Type B pancreatic cell (in vitro differentiated cells): ENCODE data around the gene DIP2B. TPM values are rescaled to one million over a fixed set of nuclear protein-coding genes. Genes with fewer than 3 reads are reported as not detected.

Source experiments
- DNase-seq: peaks from one replicate; pipeline ENCODE4 v3.0.0; 2021; ENCODE audit warnings: mixed read lengths; ENCODE audit not compliant: unreplicated experiment; ENCODE audit errors: extremely low spot score
- H3K27ac Mint-ChIP-seq: 2 replicates; pipeline ENCODE4 v1.8.0; 2021; ENCODE audit warnings: mild to moderate bottlenecking, mixed read lengths
- H3K27me3 Mint-ChIP-seq: 2 replicates; pipeline ENCODE4 v1.8.0; 2021; ENCODE audit warnings: mixed read lengths
- H3K36me3 Mint-ChIP-seq: 2 replicates; pipeline ENCODE4 v1.8.0; 2021; ENCODE audit warnings: mixed read lengths
- H3K4me1 Mint-ChIP-seq: one replicate; pipeline ENCODE4 v1.8.0; 2021; ENCODE audit warnings: mixed read lengths; ENCODE audit not compliant: unreplicated experiment
- H3K4me3 Mint-ChIP-seq: 2 replicates; pipeline ENCODE4 v1.8.0; 2021; ENCODE audit warnings: mild to moderate bottlenecking, mixed read lengths
- H3K9me3 Mint-ChIP-seq: 2 replicates; pipeline ENCODE4 v1.8.0; 2021; ENCODE audit warnings: mixed read lengths
- total RNA-seq: library from RNA; stranded (reverse); gene quantifications from 2 replicates; pipeline ENCODE4 v1.2.1, GENCODE V29; 2021; ENCODE audit warnings: low replicate concordance
- TF ChIP-seq, protein P1 (sequence below): fragments of 200-600 bp; sonication (generic); conservative IDR thresholded peaks from 2 replicates; pipeline ENCODE4 v1.5.0; 2021; ENCODE audit warnings: antibody characterized with exemption, mild to moderate bottlenecking

DIP2B gene
- total RNA-seq, 1 donor from 2014 or later: 27.2 TPM

- TF ChIP-seq, protein P1, sequence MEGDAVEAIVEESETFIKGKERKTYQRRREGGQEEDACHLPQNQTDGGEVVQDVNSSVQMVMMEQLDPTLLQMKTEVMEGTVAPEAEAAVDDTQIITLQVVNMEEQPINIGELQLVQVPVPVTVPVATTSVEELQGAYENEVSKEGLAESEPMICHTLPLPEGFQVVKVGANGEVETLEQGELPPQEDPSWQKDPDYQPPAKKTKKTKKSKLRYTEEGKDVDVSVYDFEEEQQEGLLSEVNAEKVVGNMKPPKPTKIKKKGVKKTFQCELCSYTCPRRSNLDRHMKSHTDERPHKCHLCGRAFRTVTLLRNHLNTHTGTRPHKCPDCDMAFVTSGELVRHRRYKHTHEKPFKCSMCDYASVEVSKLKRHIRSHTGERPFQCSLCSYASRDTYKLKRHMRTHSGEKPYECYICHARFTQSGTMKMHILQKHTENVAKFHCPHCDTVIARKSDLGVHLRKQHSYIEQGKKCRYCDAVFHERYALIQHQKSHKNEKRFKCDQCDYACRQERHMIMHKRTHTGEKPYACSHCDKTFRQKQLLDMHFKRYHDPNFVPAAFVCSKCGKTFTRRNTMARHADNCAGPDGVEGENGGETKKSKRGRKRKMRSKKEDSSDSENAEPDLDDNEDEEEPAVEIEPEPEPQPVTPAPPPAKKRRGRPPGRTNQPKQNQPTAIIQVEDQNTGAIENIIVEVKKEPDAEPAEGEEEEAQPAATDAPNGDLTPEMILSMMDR: no peak
- no peaks in the 10 kb centered on the region for H3K9me3 Mint-ChIP-seq
- peaks cover 25% of the 10 kb centered on the region for H3K4me1 Mint-ChIP-seq
- H3K27me3 Mint-ChIP-seq: no peaks in the 10 kb centered on the region
- H3K4me3 Mint-ChIP-seq: peak overlapping the region; percentile 27
- H3K27ac Mint-ChIP-seq: peak overlapping the region; percentile 61
- peaks cover 5% of the 10 kb centered on the region for H3K36me3 Mint-ChIP-seq
- no peak for DNase-seq
Measured at GRCh38 chr12:50546441-50547318, 41.9 kb downstream of the DIP2B start.

DNA sequence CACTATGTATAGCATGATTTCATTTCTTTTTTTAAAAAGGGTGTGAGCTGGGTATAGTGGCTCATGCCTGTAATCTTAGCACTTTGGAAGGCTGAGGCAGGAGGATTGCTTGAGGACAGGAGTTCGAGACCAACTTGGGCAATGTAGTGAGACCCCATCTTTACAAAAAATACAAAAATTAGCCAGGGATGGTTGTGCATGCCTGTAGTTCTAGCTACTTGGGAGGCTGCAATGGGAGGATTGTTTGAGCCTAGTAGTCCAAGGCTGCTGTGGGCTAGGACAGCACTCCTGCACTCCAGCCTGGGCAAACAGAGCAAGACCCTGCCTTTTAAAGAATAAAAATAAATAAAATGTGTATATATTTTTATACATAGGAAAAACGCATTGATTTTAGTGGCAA, 43.0 kb downstream of the DIP2B start:
- TF ChIP-seq, protein P1: no peak
- no peak overlapping the region for H3K27ac Mint-ChIP-seq
- peaks cover 5% of the 10 kb centered on the region for H3K36me3 Mint-ChIP-seq
- H3K9me3 Mint-ChIP-seq: no peaks in the 10 kb centered on the region
- H3K27me3 Mint-ChIP-seq: no peaks in the 10 kb centered on the region
- H3K4me1 Mint-ChIP-seq: peaks cover 25% of the 10 kb centered on the region
- H3K4me3 Mint-ChIP-seq: no peak overlapping the region
- DNase-seq: no peak

GRCh38 chr12:50549885-50550284, 45.1 kb downstream of the DIP2B start:
- H3K4me1 Mint-ChIP-seq: peaks cover 25% of the 10 kb centered on the region
- DNase-seq: no peak

GRCh38 chr12:50550530-50551223, 45.9 kb downstream of the DIP2B start:
- TF ChIP-seq, protein P1: no peak
- H3K4me3 Mint-ChIP-seq: no peak overlapping the region
- H3K36me3 Mint-ChIP-seq: peaks cover 9% of the 10 kb centered on the region
- H3K9me3 Mint-ChIP-seq: no peaks in the 10 kb centered on the region
- H3K4me1 Mint-ChIP-seq: peaks cover 30% of the 10 kb centered on the region
- no peaks in the 10 kb centered on the region for H3K27me3 Mint-ChIP-seq
- DNase-seq: no peak
- peak overlapping the region; percentile 55 for H3K27ac Mint-ChIP-seq

More at GRCh38 chr12:50549885-50550284, 45.1 kb downstream of the DIP2B start:
- TF ChIP-seq, protein P1: no peak
- peaks cover 9% of the 10 kb centered on the region for H3K36me3 Mint-ChIP-seq
- no peaks in the 10 kb centered on the region for H3K27me3 Mint-ChIP-seq
- H3K4me3 Mint-ChIP-seq: no peak overlapping the region
- no peaks in the 10 kb centered on the region for H3K9me3 Mint-ChIP-seq
- H3K27ac Mint-ChIP-seq: peak overlapping the region; percentile 55

- H3K9me3 Mint-ChIP-seq: no peaks in the 10 kb centered on the region
- H3K27me3 Mint-ChIP-seq: no peaks in the 10 kb centered on the region
- peaks cover 20% of the 10 kb centered on the region for H3K4me1 Mint-ChIP-seq
- TF ChIP-seq, protein P1: no peak
- no peak overlapping the region for H3K27ac Mint-ChIP-seq
- H3K4me3 Mint-ChIP-seq: no peak overlapping the region
- peaks cover 4% of the 10 kb centered on the region for H3K36me3 Mint-ChIP-seq
- no peak for DNase-seq
Measured at GRCh38 chr12:50551866-50552265, 47.1 kb downstream of the DIP2B start.
